Spleen (tissue), 11 donors: ENCODE data around the gene SOD1. TPM values are rescaled to one million over a fixed set of nuclear protein-coding genes. Genes with fewer than 3 reads are reported as not detected.

Experiments used
- DNase-seq: peaks from one replicate; pipeline ENCODE4 v3.0.0-alpha.2; 2020
- H3K27ac ChIP-seq, 8 donors: fragments of 200-600 bp; sonication (generic) in 7 of 8; 1 replicate in 4 of 8; 2 replicates in 4 of 8; pipeline versions ENCODE4 v1.5.0 to v1.8.0; 2016 to 2021; ENCODE audit warnings: inconsistent platforms in 4 of 8, mild to moderate bottlenecking in 4 of 8, moderate library complexity in 1 of 8
- H3K27me3 ChIP-seq, 7 donors: fragments of 200-600 bp; sonication (generic) in 6 of 7; replicated peaks in 1 of 7; 1 replicate in 4 of 7; 2 replicates in 3 of 7; pipeline versions ENCODE4 v1.5.0 to v1.8.0; 2016 to 2021; ENCODE audit warnings: inconsistent platforms in 3 of 7, mild to moderate bottlenecking in 1 of 7
- H3K36me3 ChIP-seq, 6 donors: fragments of 200-600 bp; sonication (generic) in 5 of 6; 1 replicate in 4 of 6; 2 replicates in 2 of 6; pipeline versions ENCODE4 v1.5.0 to v1.8.0; 2016 to 2021; ENCODE audit warnings: inconsistent platforms in 2 of 6
- H3K4me1 ChIP-seq, 6 donors: fragments of 200-600 bp; sonication (generic) in 5 of 6; 1 replicate in 3 of 6; 2 replicates in 3 of 6; pipeline versions ENCODE4 v1.5.0 to v1.8.0; 2016 to 2021; ENCODE audit warnings: inconsistent platforms in 3 of 6
- H3K4me3 ChIP-seq, 8 donors: fragments of 200-600 bp; sonication (generic) in 7 of 8; 1 replicate in 4 of 8; 2 replicates in 4 of 8; pipeline versions ENCODE4 v1.5.0 to v1.8.0; 2016 to 2021; ENCODE audit warnings: inconsistent platforms in 4 of 8, mild to moderate bottlenecking in 4 of 8, moderate library complexity in 2 of 8
- H3K9me3 ChIP-seq, 8 donors: fragments of 200-600 bp; sonication (generic) in 7 of 8; 1 replicate in 4 of 8; 2 replicates in 4 of 8; pipeline versions ENCODE4 v1.5.0 to v1.8.0; 2016 to 2021; ENCODE audit warnings: inconsistent platforms in 4 of 8
- CTCF ChIP-seq, 11 experiments: fragments of 200-600 bp in 7 of 11; fragments of 450-650 bp in 4 of 11; sonication (generic) in 4 of 11; IDR thresholded peaks in 8 of 11; conservative IDR thresholded peaks in 3 of 11; 1 replicate in 7 of 11; 2 replicates in 4 of 11; pipeline versions ENCODE4 v1.4.0 to v1.8.0; 2016 to 2021; ENCODE audit warnings: antibody characterized with exemption in 11 of 11, inconsistent platforms in 4 of 11, mild to moderate bottlenecking in 1 of 11
- POLR2A ChIP-seq, 3 donors: fragments of 450-650 bp; IDR thresholded peaks; one replicate each; pipeline ENCODE4 v1.5.1; 2017; ENCODE audit warnings: antibody characterized with exemption in 3 of 3, mild to moderate bottlenecking in 1 of 3
- POLR2AphosphoS5 ChIP-seq, 3 donors: sonication (generic); formaldehyde crosslinking; IDR thresholded peaks; one replicate each; pipeline ENCODE4 v1.5.1; 2017; ENCODE audit warnings: antibody characterized with exemption in 3 of 3
- WGBS, 5 donors: extraction: QIAGEN DNeasy Blood & Tissue Kit in 3 of 5; methylation state at CpG; one replicate each; pipeline versions ENCODE4 v1.1.5 to v1.1.7; 2013 to 2018; 5-methylcytosine and 5-hydroxymethylcytosine counted together
- intact Hi-C: fragments of 100-400 bp; cut with DNase I; formaldehyde crosslinking; loops from one replicate; pipeline ENCODE4 v1.15.0; 2023; ENCODE audit warnings: low total_unique reads
- polyA plus RNA-seq, 3 donors: library from polyadenylated mRNA; stranded (reverse); fragments of 200-250 nt; gene quantifications; one replicate each; pipeline ENCODE4 v1.2.1, GENCODE V29; 2013
- total RNA-seq, 7 donors: library from RNA; depleted of rRNA in 3 of 7; stranded (reverse); fragments of >200 nt in 3 of 7; fragmentation: NEBNext Ultra II Directional in 4 of 7; extraction: Animal tissue kit (Norgen Biotek cat#: 25700) in 4 of 7; gene quantifications; one replicate each; pipeline versions ENCODE4 v1.1.0 to v1.2.1, GENCODE V29; 2016 to 2021
- donor health status: healthy with polysubstance abuse.
- donor health status: DM: no; HTN: no; CAD: no; lungs with moderate emphysema.
- donor health status: DM: no; HTN: no; CAD: no.
- donor health status: Bipolar disorder and iron deficiency.
- donor health status: healthy.
- donor health status: DM: no; HTN: no; CAD: no.
- donor health status: DM: yes; HTN: yes; CAD: no.

The SOD1 gene
- total and polyA plus RNA-seq, 10 donors = 81.9 to 255 (median 128) TPM

- H3K4me1 ChIP-seq = no peaks in the 10 kb centered on the region
- H3K27ac ChIP-seq = no peak overlapping the region
- H3K4me3 ChIP-seq = no peak overlapping the region
- no peak for TF ChIP-seq POLR2A (IDR thresholded peaks at IDR 0.05)
- TF ChIP-seq POLR2AphosphoS5 (IDR thresholded peaks at IDR 0.05) = no peak
- no peak for TF ChIP-seq CTCF (IDR thresholded peaks at IDR 0.05 in 8 of 11, conservative IDR thresholded peaks at IDR 0.05 in 3 of 11)
- H3K36me3 ChIP-seq = peaks cover 0 to 51% (median 20%) of the 10 kb centered on the region in 6 donors
- H3K9me3 ChIP-seq = no peaks in the 10 kb centered on the region
- no peak for DNase-seq
- intact Hi-C loops = no loop called here
- 87 to 94% (median 91%) methylated on average over 7 of the region's 7 CpGs for WGBS, 5 donors
- no peaks in the 10 kb centered on the region for H3K27me3 ChIP-seq
Measured at GRCh38 chr21:31675318-31675717, 15.8 kb downstream of the SOD1 start.

GRCh38 chr21:31675960-31676359 is 16.5 kb downstream of the SOD1 start:
- intact Hi-C loops = no loop called here
- H3K9me3 ChIP-seq = no peaks in the 10 kb centered on the region
- no peaks in the 10 kb centered on the region for H3K27me3 ChIP-seq
- 64 to 79% (median 75%) methylated on average over 2 of the region's 2 CpGs for WGBS, 5 donors
- H3K27ac ChIP-seq = no peak overlapping the region
- peaks cover 0 to 51% (median 19%) of the 10 kb centered on the region in 6 donors for H3K36me3 ChIP-seq
- no peak overlapping the region for H3K4me3 ChIP-seq
- DNase-seq = no peak
- TF ChIP-seq POLR2AphosphoS5 (IDR thresholded peaks at IDR 0.05) (no peak), CTCF (IDR thresholded peaks at IDR 0.05 in 8 of 11, conservative IDR thresholded peaks at IDR 0.05 in 3 of 11) (no peak), POLR2A (IDR thresholded peaks at IDR 0.05) (no peak)
- H3K4me1 ChIP-seq = no peaks in the 10 kb centered on the region

- H3K4me3 ChIP-seq = no peak overlapping the region
- no peaks in the 10 kb centered on the region for H3K4me1 ChIP-seq
- intact Hi-C loops = no loop called here
- H3K36me3 ChIP-seq = peaks cover 0 to 48% (median 15%) of the 10 kb centered on the region in 6 donors
- WGBS, 5 donors = 93 to 97% (median 96%) methylated on average over 3 of the region's 3 CpGs
- H3K27ac ChIP-seq = no peak overlapping the region
- TF ChIP-seq CTCF (IDR thresholded peaks at IDR 0.05 in 8 of 11, conservative IDR thresholded peaks at IDR 0.05 in 3 of 11) (no peak), POLR2AphosphoS5 (IDR thresholded peaks at IDR 0.05) (no peak), POLR2A (IDR thresholded peaks at IDR 0.05) (no peak)
- no peaks in the 10 kb centered on the region for H3K9me3 ChIP-seq
- no peaks in the 10 kb centered on the region for H3K27me3 ChIP-seq
- no peak for DNase-seq
Measured at GRCh38 chr21:31677047-31677446, 17.6 kb downstream of the SOD1 start.

GRCh38 chr21:31678478-31678877 is 19.0 kb downstream of the SOD1 start:
- DNase-seq = no peak
- no peaks in the 10 kb centered on the region for H3K4me1 ChIP-seq
- H3K27ac ChIP-seq = no peak overlapping the region
- H3K27me3 ChIP-seq = no peaks in the 10 kb centered on the region
- no peak overlapping the region for H3K4me3 ChIP-seq
- H3K36me3 ChIP-seq = peaks cover 0 to 54% (median 26%) of the 10 kb centered on the region in 6 donors
- 93 to 98% (median 97%) methylated on average over 2 of the region's 2 CpGs for WGBS, 5 donors
- no peaks in the 10 kb centered on the region for H3K9me3 ChIP-seq
- intact Hi-C loops = no loop called here
- no peak for TF ChIP-seq CTCF (IDR thresholded peaks at IDR 0.05 in 8 of 11, conservative IDR thresholded peaks at IDR 0.05 in 3 of 11)
- TF ChIP-seq POLR2AphosphoS5 (IDR thresholded peaks at IDR 0.05) = no peak
- no peak for TF ChIP-seq POLR2A (IDR thresholded peaks at IDR 0.05)
